MCF 10A (cell line): ENCODE data around the gene SNX27. TPM values are rescaled to one million over a fixed set of nuclear protein-coding genes. Genes with fewer than 3 reads are reported as not detected.

Experiments used
- BruUV-seq: library from RNA; stranded (reverse); fragments of 400-500 nt; replicated peaks from 2 replicates; lab custom pipeline; 2021; lab: Mats Ljungman, UMichigan
- CTCF ChIA-PET: fragments of 300-600 bp; sonication (Branson Sonifier 250); formaldehyde crosslinking; extraction: SDS; loops from one replicate; lab custom pipeline; 2021; ENCODE audit warnings: antibody characterized with exemption, inconsistent platforms; lab: Yijun Ruan, JAX
- POLR2A ChIA-PET: fragments of 300-600, 350-650 bp; sonication (Branson Sonifier 250); formaldehyde crosslinking; extraction: SDS; loops from one replicate; lab custom pipeline; 2020; ENCODE audit warnings: antibody characterized with exemption, inconsistent platforms; lab: Yijun Ruan, JAX
- DNase-seq: peaks from one replicate; pipeline ENCODE4 v3.0.0-alpha.2; 2018; ENCODE audit not compliant: unreplicated experiment
- H3K27ac Mint-ChIP-seq: one replicate; pipeline ENCODE4 v1.8.0; 2022; ENCODE audit warnings: mild to moderate bottlenecking, low read depth, mixed read lengths; ENCODE audit not compliant: unreplicated experiment
- H3K27me3 Mint-ChIP-seq: one replicate; pipeline ENCODE4 v1.8.0; 2022; ENCODE audit warnings: mixed read lengths; ENCODE audit not compliant: insufficient read depth, unreplicated experiment
- H3K36me3 Mint-ChIP-seq: one replicate; pipeline ENCODE4 v1.8.0; 2022; ENCODE audit warnings: mild to moderate bottlenecking, moderate library complexity, mixed read lengths; ENCODE audit not compliant: insufficient read depth, unreplicated experiment
- H3K4me1 Mint-ChIP-seq: one replicate; pipeline ENCODE4 v1.8.0; 2022; ENCODE audit warnings: mixed read lengths; ENCODE audit not compliant: insufficient read depth, unreplicated experiment
- H3K4me3 Mint-ChIP-seq: one replicate; pipeline ENCODE4 v1.8.0; 2022; ENCODE audit warnings: mild to moderate bottlenecking, moderate library complexity, mixed read lengths; ENCODE audit not compliant: unreplicated experiment
- H3K9me3 Mint-ChIP-seq: one replicate; pipeline ENCODE4 v1.8.0; 2022; ENCODE audit warnings: mixed read lengths; ENCODE audit not compliant: unreplicated experiment
- intact Hi-C: fragments of 100-400 bp; cut with micrococcal nuclease; formaldehyde crosslinking; loops from 2 replicates; pipeline ENCODE4 v1.14.1; 2022
- total RNA-seq: library from RNA; stranded (reverse); gene quantifications from 2 replicates; pipeline ENCODE4 v1.2.3, GENCODE V29; 2022
- TF ChIP-seq, protein P1 (sequence below): fragments of 200-600 bp; IDR thresholded peaks from one replicate; pipeline ENCODE4 v1.8.0; 2022; ENCODE audit warnings: antibody characterized with exemption, mild to moderate bottlenecking; ENCODE audit not compliant: unreplicated experiment

SNX27 gene
- total RNA-seq, 1 experiment from 2014 or later = 36.9 TPM

DNA sequence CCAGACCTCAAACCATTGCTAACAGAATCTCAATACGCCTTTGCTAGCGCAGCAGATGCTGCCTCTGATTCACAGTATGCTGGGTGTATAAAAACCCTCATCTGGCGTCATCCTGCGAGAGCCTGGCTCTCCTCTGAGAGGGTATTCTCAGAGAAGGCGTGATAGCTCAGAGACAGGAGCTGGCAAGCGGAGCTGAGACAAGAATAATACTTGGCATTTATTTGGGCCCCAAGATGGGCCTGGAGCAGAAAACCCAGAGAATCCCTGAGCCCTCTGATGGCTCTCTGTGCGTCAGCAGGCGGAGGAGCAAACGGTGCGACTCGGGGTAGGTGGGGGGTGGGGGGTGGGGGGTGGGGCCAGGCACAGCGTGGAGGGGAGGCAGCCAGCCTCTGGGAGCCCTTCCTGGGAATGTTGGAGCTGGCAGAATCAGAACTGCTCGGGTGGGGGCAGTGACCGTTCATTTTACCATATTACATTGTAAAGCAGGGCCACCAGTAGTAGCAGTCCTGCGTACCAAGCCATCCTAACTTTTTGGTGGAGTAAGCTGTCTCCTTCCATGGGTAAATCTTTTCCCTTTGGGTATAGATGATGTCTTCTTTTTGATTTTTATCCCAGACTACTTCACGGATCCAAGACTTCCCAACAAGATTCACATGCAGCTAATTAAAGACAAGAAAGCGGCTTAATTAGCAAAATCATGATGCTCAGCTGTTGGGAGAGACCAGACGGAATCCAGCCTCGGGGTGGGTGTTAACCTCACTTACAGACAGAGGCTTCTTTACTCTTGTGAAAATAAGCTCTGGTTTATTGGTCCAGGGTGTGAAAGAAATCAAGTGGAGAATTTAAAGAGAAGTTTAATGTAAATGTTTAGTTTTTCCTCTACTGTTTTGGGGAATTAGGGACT lies 116.6 kb downstream of the SNX27 start:
- peaks cover 27% of the 10 kb centered on the region for H3K27me3 Mint-ChIP-seq
- no peak overlapping the region for H3K27ac Mint-ChIP-seq
- TF ChIP-seq, protein P1, sequence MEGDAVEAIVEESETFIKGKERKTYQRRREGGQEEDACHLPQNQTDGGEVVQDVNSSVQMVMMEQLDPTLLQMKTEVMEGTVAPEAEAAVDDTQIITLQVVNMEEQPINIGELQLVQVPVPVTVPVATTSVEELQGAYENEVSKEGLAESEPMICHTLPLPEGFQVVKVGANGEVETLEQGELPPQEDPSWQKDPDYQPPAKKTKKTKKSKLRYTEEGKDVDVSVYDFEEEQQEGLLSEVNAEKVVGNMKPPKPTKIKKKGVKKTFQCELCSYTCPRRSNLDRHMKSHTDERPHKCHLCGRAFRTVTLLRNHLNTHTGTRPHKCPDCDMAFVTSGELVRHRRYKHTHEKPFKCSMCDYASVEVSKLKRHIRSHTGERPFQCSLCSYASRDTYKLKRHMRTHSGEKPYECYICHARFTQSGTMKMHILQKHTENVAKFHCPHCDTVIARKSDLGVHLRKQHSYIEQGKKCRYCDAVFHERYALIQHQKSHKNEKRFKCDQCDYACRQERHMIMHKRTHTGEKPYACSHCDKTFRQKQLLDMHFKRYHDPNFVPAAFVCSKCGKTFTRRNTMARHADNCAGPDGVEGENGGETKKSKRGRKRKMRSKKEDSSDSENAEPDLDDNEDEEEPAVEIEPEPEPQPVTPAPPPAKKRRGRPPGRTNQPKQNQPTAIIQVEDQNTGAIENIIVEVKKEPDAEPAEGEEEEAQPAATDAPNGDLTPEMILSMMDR = no peak
- intact Hi-C loops = no loop called here
- ChIA-PET POLR2A (interaction anchor here (0.7 kb wide), 1 partner anchor 9 kb away, joined by 4 read pairs; no protein-coding TSS in a partner anchor), CTCF (interaction anchor here (0.6 to 2.3 kb wide), 7 partner anchors 35 to 420 kb away, joined by 3 to 10 read pairs (median 5); partner anchors contain the start of gene MRPL9)
- H3K9me3 Mint-ChIP-seq = no peaks in the 10 kb centered on the region
- no TSS peak for BruUV-seq
- no peak overlapping the region for H3K4me3 Mint-ChIP-seq
- no peaks in the 10 kb centered on the region for H3K4me1 Mint-ChIP-seq
- H3K36me3 Mint-ChIP-seq = no peaks in the 10 kb centered on the region
- DNase-seq = no peak

GRCh38 chr1:151729157-151729965 lies 117.5 kb downstream of the SNX27 start:
- no peak overlapping the region for H3K27ac Mint-ChIP-seq
- CTCF ChIA-PET = interaction anchor here (0.6 to 2.3 kb wide), 5 partner anchors 34 to 421 kb away, joined by 3 to 10 read pairs (median 5); partner anchors contain the start of gene MRPL9
- intact Hi-C loops = no loop called here
- DNase-seq = no peak
- TF ChIP-seq, protein P1 = no peak
- H3K9me3 Mint-ChIP-seq = no peaks in the 10 kb centered on the region
- no peak overlapping the region for H3K4me3 Mint-ChIP-seq
- no TSS peak for BruUV-seq
- H3K36me3 Mint-ChIP-seq = no peaks in the 10 kb centered on the region
- H3K4me1 Mint-ChIP-seq = no peaks in the 10 kb centered on the region
- POLR2A ChIA-PET = interaction anchor here (0.7 kb wide), 1 partner anchor 10 kb away, joined by 4 read pairs; no protein-coding TSS in a partner anchor
- H3K27me3 Mint-ChIP-seq = peaks cover 27% of the 10 kb centered on the region

GRCh38 chr1:151729966-151730291 lies 118.1 kb downstream of the SNX27 start:
- Mint-ChIP-seq H3K36me3 (no peaks in the 10 kb centered on the region), H3K4me3 (no peak overlapping the region), H3K9me3 (no peaks in the 10 kb centered on the region), H3K4me1 (peaks cover 2% of the 10 kb centered on the region), H3K27ac (no peak overlapping the region), H3K27me3 (peaks cover 27% of the 10 kb centered on the region)
- POLR2A ChIA-PET = no interaction called here
- CTCF ChIA-PET = interaction anchor here (0.7 to 2.3 kb wide), 4 partner anchors 8 to 136 kb away, joined by 3 to 10 read pairs (median 6); partner anchors contain the start of gene MRPL9
- intact Hi-C loops = loop anchor here (10.0 kb wide), 1 partner anchor 535 kb away; the partner anchor contains the start of genes PIP5K1A and VPS72
- no TSS peak for BruUV-seq
- TF ChIP-seq, protein P1 = no peak
- DNase-seq = no peak
